GM12873 (cell line): ENCODE data around the gene THOC6.

ENCODE experiments used
- CTCF ChIP-seq: IDR thresholded peaks from 2 replicates; pipeline ENCODE4 v1.5.1; 2012; ENCODE audit warnings: low read depth, mild to moderate bottlenecking, moderate library complexity, low read length, control low read depth; ENCODE audit not compliant: insufficient read depth; ENCODE audit errors: missing control alignments

THOC6 gene

GRCh38 chr16:3027983-3028715 lies 4.3 kb downstream of the THOC6 start:
- TF ChIP-seq CTCF = peak; percentile 86

GRCh38 chr16:3028716-3029319 lies 5.0 kb downstream of the THOC6 start:
- no peak for TF ChIP-seq CTCF

GRCh38 chr16:3029491-3030221 lies 5.8 kb downstream of the THOC6 start:
- TF ChIP-seq CTCF = no peak

GRCh38 chr16:3030222-3031212 lies 6.7 kb downstream of the THOC6 start:
- TF ChIP-seq CTCF = no peak

GRCh38 chr16:3032624-3033023 lies 8.8 kb downstream of the THOC6 start:
- no peak for TF ChIP-seq CTCF

- TF ChIP-seq CTCF = no peak
Measured at GRCh38 chr16:3035289-3035971, 11.6 kb downstream of the THOC6 start.
